NCI-H187 (cell line): ENCODE data around the gene CCDC87.
"Not testable (repeated sequence)": the region's sequence is repeated elsewhere in the genome, so short reads cannot be mapped to it uniquely, and the experiment has no call there.

Experiments used
- DNase-seq, 2 experiments: peaks; one replicate each; lab custom pipeline; 2025; lab: John Stamatoyannopoulos, UW

CCDC87 gene

GRCh38 chr11:66554602-66555001, 38.3 kb downstream of the CCDC87 start:
- no peak for DNase-seq

- DNase-seq, result no peak
These were observed 42.0 kb downstream of the CCDC87 start for GRCh38 chr11:66550887-66551286.

GRCh38 chr11:66549696-66550095, 43.2 kb downstream of the CCDC87 start:
- no peak for DNase-seq

- DNase-seq, result no peak
These were observed 43.9 kb downstream of the CCDC87 start for GRCh38 chr11:66548774-66549630.

- DNase-seq, result no peak
These were observed 44.8 kb downstream of the CCDC87 start for GRCh38 chr11:66548041-66548440.

- DNase-seq, result no peak
These were observed 45.2 kb downstream of the CCDC87 start for GRCh38 chr11:66547662-66548009.

- DNase-seq, result no peak
These were observed 45.7 kb downstream of the CCDC87 start for GRCh38 chr11:66546966-66547661.

GRCh38 chr11:66546368-66546965, 46.4 kb downstream of the CCDC87 start, which contains the start of gene ACTN3:
Gene ACTN3, plus strand, starts transcription at chr11:66546903. Its CDS starts 35 bp downstream, at chr11:66546938.
- DNase-seq, result no peak

GRCh38 chr11:66545701-66546367, 47.0 kb downstream of the CCDC87 start, which contains the start of gene ZDHHC24:
Gene ZDHHC24, minus strand, starts transcription at chr11:66546048. Its CDS starts 45 bp downstream, at chr11:66546003.
- DNase-seq, result peak; percentile 89 to 91

GRCh38 chr11:66544952-66545351, 47.9 kb downstream of the CCDC87 start:
- DNase-seq, result not testable (repeated sequence)

GRCh38 chr11:66543263-66544107, 49.4 kb downstream of the CCDC87 start:
- DNase-seq, result no peak

GRCh38 chr11:66542362-66542761, 50.5 kb downstream of the CCDC87 start:
- no peak for DNase-seq

- DNase-seq, result no peak
These were observed 51.0 kb downstream of the CCDC87 start for GRCh38 chr11:66541892-66542291.

GRCh38 chr11:66540598-66540997, 52.3 kb downstream of the CCDC87 start:
- DNase-seq, result not testable (repeated sequence)
